GM10266 (cell line): Measurements from ENCODE around the gene ENTPD6.

Source experiments
- DNase-seq: peaks from one replicate; pipeline ENCODE4 v3.0.0; 2012; ENCODE audit errors: extremely low spot score
- TF ChIP-seq, protein P1 (sequence below): IDR thresholded peaks from 2 replicates; pipeline ENCODE4 v1.5.1; 2012; ENCODE audit warnings: mild to moderate bottlenecking, low read depth; ENCODE audit not compliant: control insufficient read depth, insufficient read depth; ENCODE audit errors: missing control alignments

The ENTPD6 gene

DNA sequence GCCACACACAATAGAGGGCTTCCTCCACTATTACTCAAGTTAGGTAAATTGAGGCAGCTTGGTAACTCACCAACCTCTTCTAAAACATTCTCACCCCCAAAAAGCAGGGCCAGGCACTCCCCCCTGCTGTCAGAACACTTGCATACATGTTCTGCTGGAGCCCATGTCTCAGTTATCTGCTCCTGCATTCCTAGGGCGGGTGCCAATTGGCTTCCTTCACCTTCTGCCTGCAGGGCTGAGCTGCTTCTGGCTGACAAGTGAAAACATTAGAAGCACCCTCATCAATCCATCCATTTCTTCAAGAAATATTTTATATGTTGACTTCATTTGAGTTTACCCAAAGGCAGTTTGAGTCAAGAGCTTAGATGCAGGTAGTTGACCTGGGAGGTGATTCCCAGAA lies 4.5 kb upstream of the ENTPD6 start:
- TF ChIP-seq, protein P1, sequence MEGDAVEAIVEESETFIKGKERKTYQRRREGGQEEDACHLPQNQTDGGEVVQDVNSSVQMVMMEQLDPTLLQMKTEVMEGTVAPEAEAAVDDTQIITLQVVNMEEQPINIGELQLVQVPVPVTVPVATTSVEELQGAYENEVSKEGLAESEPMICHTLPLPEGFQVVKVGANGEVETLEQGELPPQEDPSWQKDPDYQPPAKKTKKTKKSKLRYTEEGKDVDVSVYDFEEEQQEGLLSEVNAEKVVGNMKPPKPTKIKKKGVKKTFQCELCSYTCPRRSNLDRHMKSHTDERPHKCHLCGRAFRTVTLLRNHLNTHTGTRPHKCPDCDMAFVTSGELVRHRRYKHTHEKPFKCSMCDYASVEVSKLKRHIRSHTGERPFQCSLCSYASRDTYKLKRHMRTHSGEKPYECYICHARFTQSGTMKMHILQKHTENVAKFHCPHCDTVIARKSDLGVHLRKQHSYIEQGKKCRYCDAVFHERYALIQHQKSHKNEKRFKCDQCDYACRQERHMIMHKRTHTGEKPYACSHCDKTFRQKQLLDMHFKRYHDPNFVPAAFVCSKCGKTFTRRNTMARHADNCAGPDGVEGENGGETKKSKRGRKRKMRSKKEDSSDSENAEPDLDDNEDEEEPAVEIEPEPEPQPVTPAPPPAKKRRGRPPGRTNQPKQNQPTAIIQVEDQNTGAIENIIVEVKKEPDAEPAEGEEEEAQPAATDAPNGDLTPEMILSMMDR, result no peak

DNA sequence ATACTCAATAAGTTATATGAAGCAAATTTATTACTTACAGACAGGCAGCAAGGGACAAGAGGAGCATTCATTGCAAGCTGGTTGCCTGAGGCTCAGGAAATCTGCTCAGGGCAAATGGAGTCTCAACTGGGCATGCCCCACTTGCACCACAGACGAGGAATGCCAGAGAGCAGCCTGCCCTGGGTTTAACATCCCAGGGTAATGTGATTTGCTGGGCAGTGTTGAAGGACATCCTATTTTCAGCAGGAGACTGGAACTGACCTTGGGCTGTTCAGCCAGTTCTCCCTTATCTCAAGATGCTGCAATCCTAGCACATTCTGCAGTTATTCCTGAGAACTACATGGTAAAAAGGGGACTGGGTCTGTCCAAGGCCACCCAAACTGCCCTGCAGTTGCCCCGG lies 3.8 kb upstream of the ENTPD6 start:
- TF ChIP-seq, protein P1, result no peak
- DNase-seq, result no peak

More for the DNA sequence above, 4.5 kb upstream of the ENTPD6 start:
- no peak for DNase-seq

DNA sequence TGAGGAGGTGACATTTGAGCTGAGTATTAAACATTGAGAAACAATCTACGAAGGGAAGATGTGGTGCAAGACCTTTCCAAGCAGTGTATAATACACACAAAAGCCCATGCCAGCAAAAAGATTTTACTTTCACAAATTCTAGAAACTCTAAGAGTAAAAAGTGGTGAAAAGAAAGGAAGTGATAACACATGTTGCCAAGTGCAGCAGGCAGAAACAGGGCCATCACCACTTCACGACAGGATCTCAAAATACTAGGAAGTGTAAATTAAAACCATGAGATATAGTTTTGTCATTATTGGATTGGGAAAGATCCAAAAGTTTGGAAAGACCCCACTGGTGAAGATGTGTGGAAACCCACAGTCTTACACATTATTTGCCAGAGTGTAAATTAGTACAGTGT lies 1.7 kb upstream of the ENTPD6 start:
- DNase-seq, result no peak
- TF ChIP-seq, protein P1, result no peak

DNA sequence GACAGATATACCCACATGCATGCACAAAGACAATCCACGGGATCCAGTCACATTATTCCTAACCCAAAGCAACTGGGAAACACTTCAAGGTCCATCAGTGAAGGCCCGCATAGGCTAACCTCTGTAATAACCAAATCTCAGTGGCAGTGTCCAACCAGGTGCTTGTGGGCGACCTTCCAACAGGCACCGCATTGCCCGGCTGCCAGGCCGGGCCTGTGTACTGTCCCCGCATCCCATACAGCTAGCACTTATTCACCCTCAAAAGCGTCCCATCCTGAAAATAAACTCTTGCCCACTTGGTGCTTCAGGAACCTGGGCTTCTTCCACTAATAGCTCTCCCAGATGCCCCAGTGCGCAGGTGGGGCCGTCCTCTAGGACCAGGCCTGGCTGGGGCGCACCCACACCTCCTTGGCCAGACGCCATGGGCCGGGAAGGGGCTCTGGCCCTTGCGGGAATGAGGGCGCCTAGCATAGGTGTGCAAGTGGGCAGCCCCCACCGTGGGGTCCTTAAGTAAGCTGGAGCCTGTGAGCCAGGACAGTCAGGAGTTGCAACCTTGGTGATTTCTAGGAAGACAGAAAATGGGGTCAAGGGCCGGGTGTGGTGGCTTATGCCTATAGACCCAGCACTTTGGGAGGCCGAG lies 1.1 kb upstream of the ENTPD6 start:
- TF ChIP-seq, protein P1, result no peak
- no peak for DNase-seq

DNA sequence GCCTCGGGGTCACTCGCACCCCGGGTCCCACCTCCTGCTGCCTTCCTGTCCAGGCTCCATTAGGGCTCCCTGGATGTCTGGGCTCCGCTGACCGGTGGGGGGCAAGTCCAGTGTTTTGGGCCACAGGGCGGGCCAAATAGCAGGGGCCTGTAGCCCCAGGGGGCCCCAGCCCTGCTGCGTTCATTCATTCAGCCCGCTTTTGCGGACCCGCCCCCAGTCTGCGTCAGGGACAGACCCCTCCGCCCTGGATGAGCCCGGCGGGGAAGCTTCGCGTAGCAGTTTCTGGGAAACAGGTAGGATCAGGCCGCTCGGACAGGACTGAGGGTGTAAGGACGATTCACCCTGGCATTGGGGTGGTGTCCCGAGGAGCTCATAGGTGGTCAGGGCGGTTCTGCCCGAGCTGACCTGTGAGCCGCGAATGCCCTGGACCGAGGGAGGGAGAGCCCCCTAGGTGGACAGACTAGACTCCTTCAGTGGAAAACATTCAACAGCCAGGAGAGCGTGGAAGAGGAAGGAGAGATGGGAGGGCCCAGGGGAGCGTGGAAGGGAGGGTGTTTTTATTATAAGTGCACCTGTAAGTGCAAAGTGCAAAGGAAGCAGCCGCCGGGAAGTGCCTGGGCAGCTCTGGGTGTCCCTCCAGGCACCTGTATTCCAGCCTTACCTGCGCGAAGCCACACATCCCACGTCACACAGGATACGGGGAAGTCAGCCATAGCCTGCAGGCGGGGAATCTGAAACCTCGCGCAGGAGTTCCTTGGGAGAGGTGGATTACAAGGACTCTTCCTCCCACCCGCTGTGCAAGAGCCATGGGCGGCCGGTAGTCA lies 662 bp downstream of the ENTPD6 start:
- TF ChIP-seq, protein P1, result no peak
- peak; percentile 45 for DNase-seq

DNA sequence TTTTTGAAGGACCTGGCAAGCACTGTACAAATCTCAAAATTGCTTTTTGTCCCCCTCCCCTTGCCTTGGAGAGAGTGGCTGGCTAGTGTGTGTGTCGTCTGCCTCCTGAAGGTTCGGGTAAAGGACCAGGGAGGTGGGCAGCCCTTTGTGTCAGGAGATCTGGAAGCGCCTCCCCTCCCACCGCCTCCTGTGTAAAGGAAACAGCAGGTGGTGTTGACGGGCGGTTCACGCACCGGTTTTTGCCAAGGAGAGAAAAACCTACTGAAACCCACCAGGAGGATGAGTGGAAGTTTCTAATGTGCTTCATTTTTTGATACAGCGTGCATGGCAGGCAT lies 1.2 kb downstream of the ENTPD6 start:
- DNase-seq, result no peak
- TF ChIP-seq, protein P1, result no peak

DNA sequence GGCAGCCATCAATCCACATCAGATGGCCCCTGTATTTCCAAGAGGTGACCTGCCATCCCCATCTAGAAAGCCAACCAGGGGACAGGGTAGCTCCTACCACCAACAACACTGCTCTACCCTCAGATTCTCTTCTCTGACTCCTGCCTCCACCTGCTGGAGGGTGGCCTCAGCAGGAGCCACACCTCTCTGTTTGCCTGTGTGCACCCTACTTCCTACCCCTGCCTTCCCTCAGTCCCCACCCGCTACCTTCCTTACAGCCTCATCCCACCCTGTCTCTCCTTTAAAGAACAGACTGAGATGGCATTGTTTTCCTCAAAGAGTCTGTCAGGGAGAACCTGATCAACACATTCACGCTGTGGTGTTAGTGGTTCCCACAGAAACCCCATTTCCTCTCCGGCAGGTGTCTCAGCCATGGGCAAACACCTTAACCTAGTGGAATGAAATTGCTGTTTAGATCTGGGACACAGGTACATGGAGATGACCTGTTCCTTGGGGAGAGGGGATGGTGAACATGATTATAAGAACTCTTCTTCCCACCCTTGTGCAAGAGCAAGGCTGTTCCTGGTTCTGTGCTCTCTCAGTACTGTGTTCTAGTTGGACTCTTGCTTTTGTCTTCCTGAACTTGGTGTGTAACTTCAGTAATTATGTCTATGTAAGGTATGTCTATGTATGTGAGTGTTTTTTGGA lies 1.8 kb downstream of the ENTPD6 start:
- no peak for DNase-seq

More for the DNA sequence above, 1.8 kb downstream of the ENTPD6 start:
- TF ChIP-seq, protein P1, result no peak
